Smooth muscle cell (in vitro differentiated cells): Measurements from ENCODE around the gene PUM1. TPM values are rescaled to one million over a fixed set of nuclear protein-coding genes. Genes with fewer than 3 reads are reported as not detected.

ENCODE experiments used
- DNase-seq: peaks from one replicate; lab custom pipeline; 2025; ENCODE audit not compliant: unreplicated experiment; lab: John Stamatoyannopoulos, UW
- H2AFZ ChIP-seq: fragments of 200-600 bp; sonication (generic); 2 replicates; pipeline ENCODE4 v1.6.0; 2016; ENCODE audit warnings: antibody characterized with exemption, low read depth, mild to moderate bottlenecking
- H3F3A ChIP-seq: fragments of 200-600 bp; sonication (generic); 2 replicates; pipeline ENCODE4 v1.6.0; 2017; ENCODE audit warnings: antibody characterized with exemption, low read depth
- H3K27ac ChIP-seq: fragments of 200-600 bp; sonication (generic); 2 replicates; pipeline ENCODE4 v1.5.1; 2016; ENCODE audit warnings: low read depth, mild to moderate bottlenecking
- H3K27me3 ChIP-seq: fragments of 200-600 bp; sonication (generic); 2 replicates; pipeline ENCODE4 v1.6.1; 2016; ENCODE audit warnings: low read depth, mild to moderate bottlenecking
- H3K36me3 ChIP-seq: fragments of 200-600 bp; sonication (generic); 2 replicates; pipeline ENCODE4 v1.5.1; 2016; ENCODE audit warnings: low read depth
- H3K4me1 ChIP-seq: fragments of 200-600 bp; sonication (generic); 2 replicates; pipeline ENCODE4 v1.5.1; 2016; ENCODE audit warnings: low read depth
- H3K4me2 ChIP-seq: fragments of 200-600 bp; sonication (generic); 2 replicates; pipeline ENCODE4 v1.6.0; 2016; ENCODE audit warnings: mild to moderate bottlenecking
- H3K4me3 ChIP-seq: fragments of 200-600 bp; sonication (generic); 2 replicates; pipeline ENCODE4 v1.5.1; 2016; ENCODE audit warnings: mild to moderate bottlenecking
- H3K79me2 ChIP-seq: fragments of 200-600 bp; sonication (generic); 2 replicates; pipeline ENCODE4 v1.6.0; 2016; ENCODE audit warnings: low read depth, mild to moderate bottlenecking
- H3K9ac ChIP-seq: fragments of 200-600 bp; sonication (generic); 2 replicates; pipeline ENCODE4 v1.6.0; 2016; ENCODE audit warnings: low read depth
- H3K9me3 ChIP-seq: fragments of 200-600 bp; sonication (generic); replicated peaks from 2 replicates; pipeline ENCODE4 v1.5.1; 2016; ENCODE audit warnings: low read depth
- H4K20me1 ChIP-seq: fragments of 200-600 bp; sonication (generic); 2 replicates; pipeline ENCODE4 v1.6.0; 2016; ENCODE audit warnings: low read depth
- CTCF ChIP-seq: fragments of 200-600 bp; sonication (generic); IDR thresholded peaks from 2 replicates; pipeline ENCODE4 v1.5.1; 2017; ENCODE audit warnings: borderline replicate concordance, mild to moderate bottlenecking, antibody characterized with exemption; ENCODE audit not compliant: insufficient read depth, poor library complexity, severe bottlenecking
- WGBS: methylation state at CpG from one replicate; pipeline ENCODE4 v1.1.7; 2016; ENCODE audit warnings: low lambda C conversion rate; 5-methylcytosine and 5-hydroxymethylcytosine counted together
- polyA plus RNA-seq: library from polyadenylated mRNA; unstranded; fragments of >200 nt; fragmentation: Nextera tagmentation; extraction: Ambion mirVana; gene quantifications from 2 replicates; pipeline ENCODE4 v1.2.1, GENCODE V29; 2016
- total RNA-seq: library from RNA; depleted of rRNA; stranded (reverse); fragments of >200 nt; gene quantifications from 2 replicates; pipeline ENCODE4 v1.2.3, GENCODE V29; 2014

The PUM1 gene
- total and polyA plus RNA-seq, 2 experiments from 2014 or later = 49.0 to 78.2 TPM

- peaks cover 12% of the 10 kb centered on the region for H3F3A ChIP-seq
- no peak overlapping the region for H3K9ac ChIP-seq
- no peaks in the 10 kb centered on the region for H3K9me3 ChIP-seq
- no peak for DNase-seq
- no peaks in the 10 kb centered on the region for H3K79me2 ChIP-seq
- H3K4me2 ChIP-seq = no peak overlapping the region
- no peak overlapping the region for H3K27ac ChIP-seq
- no peak overlapping the region for H3K4me3 ChIP-seq
- no peaks in the 10 kb centered on the region for H3K36me3 ChIP-seq
- no peaks in the 10 kb centered on the region for H4K20me1 ChIP-seq
- peaks cover 10% of the 10 kb centered on the region for H3K4me1 ChIP-seq
- no peak overlapping the region for H2AFZ ChIP-seq
- no peak for TF ChIP-seq CTCF
- no peaks in the 10 kb centered on the region for H3K27me3 ChIP-seq
- 61% methylated on average over 10 of the region's 10 CpGs for WGBS
Measured at GRCh38 chr1:30912913-30913652, 152.4 kb downstream of the PUM1 start.

DNA sequence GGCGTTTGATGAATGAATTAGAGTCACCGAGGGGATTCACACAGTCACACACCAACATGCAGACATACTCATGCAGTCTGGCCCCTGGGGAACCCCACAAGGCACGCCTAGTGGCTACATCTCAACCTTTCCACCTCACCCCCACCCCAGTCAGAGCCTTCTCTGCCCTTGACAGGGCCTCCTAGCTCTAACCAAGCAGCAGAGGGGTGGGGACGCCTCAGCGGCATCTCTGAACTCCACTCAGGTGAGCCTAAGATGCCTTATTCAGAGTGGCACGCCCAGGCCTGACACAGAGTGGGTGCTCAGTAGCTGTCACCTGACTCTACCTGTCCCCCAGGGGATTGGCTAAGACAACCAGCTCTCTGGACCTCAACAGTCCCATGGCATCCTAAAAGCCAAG lies 153.3 kb downstream of the PUM1 start:
- no peak for TF ChIP-seq CTCF
- no peaks in the 10 kb centered on the region for H3K36me3 ChIP-seq
- no peak for DNase-seq
- H3F3A ChIP-seq = peaks cover 12% of the 10 kb centered on the region
- no peaks in the 10 kb centered on the region for H3K27me3 ChIP-seq
- peaks cover 8% of the 10 kb centered on the region for H3K79me2 ChIP-seq
- no peak overlapping the region for H3K4me3 ChIP-seq
- H3K4me2 ChIP-seq = no peak overlapping the region
- H2AFZ ChIP-seq = no peak overlapping the region
- 88% methylated on average over 6 of the region's 6 CpGs for WGBS
- no peaks in the 10 kb centered on the region for H3K9me3 ChIP-seq
- H4K20me1 ChIP-seq = peaks cover 5% of the 10 kb centered on the region
- H3K27ac ChIP-seq = no peak overlapping the region
- H3K4me1 ChIP-seq = peaks cover 14% of the 10 kb centered on the region
- no peak overlapping the region for H3K9ac ChIP-seq

GRCh38 chr1:30911059-30911954 lies 154.2 kb downstream of the PUM1 start:
- H2AFZ ChIP-seq = no peak overlapping the region

More at GRCh38 chr1:30911059-30911954, 154.2 kb downstream of the PUM1 start:
- H4K20me1 ChIP-seq = peaks cover 14% of the 10 kb centered on the region
- peaks cover 15% of the 10 kb centered on the region for H3K79me2 ChIP-seq
- WGBS = 45% methylated on average over 9 of the region's 9 CpGs
- H3K9me3 ChIP-seq = no peaks in the 10 kb centered on the region
- H3F3A ChIP-seq = peaks cover 12% of the 10 kb centered on the region
- no peaks in the 10 kb centered on the region for H3K27me3 ChIP-seq
- H3K4me2 ChIP-seq = no peak overlapping the region
- no peak overlapping the region for H3K4me3 ChIP-seq
- TF ChIP-seq CTCF = peak; percentile 87
- H3K9ac ChIP-seq = no peak overlapping the region
- peak; percentile 64 for DNase-seq
- H3K27ac ChIP-seq = no peak overlapping the region
- no peaks in the 10 kb centered on the region for H3K36me3 ChIP-seq
- H3K4me1 ChIP-seq = peaks cover 21% of the 10 kb centered on the region
